MM.1S (cell line): Measurements from ENCODE around the gene SPEM2.

Experiments
- EZH2 ChIP-seq: fragments of 300-600 bp; sonication (generic); optimal IDR thresholded peaks from 2 replicates; pipeline ENCODE3; 2017; ENCODE audit warnings: low read depth, mild to moderate bottlenecking, antibody characterized with exemption, low read length, mixed read lengths
- EZH2phosphoT487 ChIP-seq: fragments of 300-600 bp; sonication (generic); IDR thresholded peaks from 2 replicates; pipeline ENCODE4 v1.6.1; 2018; ENCODE audit warnings: antibody characterized with exemption, low read length
- TF ChIP-seq, protein P1 (sequence below): fragments of 300-600 bp; sonication (generic); IDR thresholded peaks from 2 replicates; pipeline ENCODE4 v1.5.1; 2016; ENCODE audit warnings: antibody characterized with exemption, low read length, mixed read lengths

DNA sequence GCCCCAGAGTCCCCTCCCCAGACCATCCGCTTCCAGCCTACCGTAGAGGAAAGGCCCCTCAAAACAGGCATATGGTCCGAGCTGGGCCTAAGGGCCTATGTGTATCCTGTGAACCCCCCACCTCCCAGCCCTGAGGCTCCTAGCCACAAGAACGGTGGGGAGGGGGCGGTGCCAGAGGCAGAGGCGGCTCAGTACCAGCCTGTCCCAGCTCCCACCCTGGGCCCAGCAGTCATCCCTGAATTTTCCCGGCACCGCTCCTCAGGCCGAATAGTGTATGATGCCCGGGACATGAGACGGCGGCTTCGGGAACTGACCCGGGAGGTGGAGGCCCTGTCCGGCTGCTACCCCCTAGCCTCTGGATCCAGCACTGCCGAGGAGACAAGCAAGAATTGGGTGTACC, 4.2 kb upstream of the SPEM2 start:
- TF ChIP-seq, protein P1, sequence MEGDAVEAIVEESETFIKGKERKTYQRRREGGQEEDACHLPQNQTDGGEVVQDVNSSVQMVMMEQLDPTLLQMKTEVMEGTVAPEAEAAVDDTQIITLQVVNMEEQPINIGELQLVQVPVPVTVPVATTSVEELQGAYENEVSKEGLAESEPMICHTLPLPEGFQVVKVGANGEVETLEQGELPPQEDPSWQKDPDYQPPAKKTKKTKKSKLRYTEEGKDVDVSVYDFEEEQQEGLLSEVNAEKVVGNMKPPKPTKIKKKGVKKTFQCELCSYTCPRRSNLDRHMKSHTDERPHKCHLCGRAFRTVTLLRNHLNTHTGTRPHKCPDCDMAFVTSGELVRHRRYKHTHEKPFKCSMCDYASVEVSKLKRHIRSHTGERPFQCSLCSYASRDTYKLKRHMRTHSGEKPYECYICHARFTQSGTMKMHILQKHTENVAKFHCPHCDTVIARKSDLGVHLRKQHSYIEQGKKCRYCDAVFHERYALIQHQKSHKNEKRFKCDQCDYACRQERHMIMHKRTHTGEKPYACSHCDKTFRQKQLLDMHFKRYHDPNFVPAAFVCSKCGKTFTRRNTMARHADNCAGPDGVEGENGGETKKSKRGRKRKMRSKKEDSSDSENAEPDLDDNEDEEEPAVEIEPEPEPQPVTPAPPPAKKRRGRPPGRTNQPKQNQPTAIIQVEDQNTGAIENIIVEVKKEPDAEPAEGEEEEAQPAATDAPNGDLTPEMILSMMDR: no peak
- no peak for TF ChIP-seq EZH2phosphoT487
- TF ChIP-seq EZH2: no peak
